K562 (cell line): ENCODE measurements around the gene CTPS1. TPM values are rescaled to one million over a fixed set of nuclear protein-coding genes. Genes with fewer than 3 reads are reported as not detected.

Experiments used
- BACH1 ChIP-seq: fragments of 200-800 bp; sonication (Bioruptor generic); IDR thresholded peaks from 2 replicates; pipeline ENCODE4 v1.6.1; 2016; ENCODE audit warnings: missing genetic modification characterization, missing compliant biosample characterization
- GATA2 ChIP-seq: sonication (generic); formaldehyde crosslinking; IDR thresholded peaks from 2 replicates; pipeline ENCODE4 v1.4.0; 2020; ENCODE audit warnings: mild to moderate bottlenecking, missing genetic modification reagents
- KLF16 ChIP-seq: IDR thresholded peaks from 2 replicates; pipeline ENCODE4 v1.6.1; 2016; ENCODE audit warnings: antibody characterized with exemption
- PBX2 ChIP-seq, 2 experiments: IDR thresholded peaks in 1 of 2; conservative IDR thresholded peaks in 1 of 2; 2 replicates each; pipeline ENCODE4 v1.6.1; 2016; ENCODE audit warnings: low read depth in 2 of 2, mild to moderate bottlenecking in 1 of 2, missing compliant biosample characterization in 1 of 2, missing genetic modification characterization in 1 of 2, moderate library complexity in 1 of 2
- SMAD1 ChIP-seq: fragments of 150-350 bp; IDR thresholded peaks from 2 replicates; pipeline ENCODE4 v1.6.1; 2014; ENCODE audit warnings: low read length, low read depth; ENCODE audit not compliant: partially characterized antibody
- SMAD4 ChIP-seq: fragments of 250-450 bp; sonication (Bioruptor Pico); conservative IDR thresholded peaks from 2 replicates; pipeline ENCODE4 v1.8.0; 2021; ENCODE audit warnings: inconsistent platforms, mild to moderate bottlenecking, moderate library complexity
- STAT6 ChIP-seq: sonication (generic); formaldehyde crosslinking; IDR thresholded peaks from 2 replicates; pipeline ENCODE4 v1.8.1; 2023; ENCODE audit warnings: mild to moderate bottlenecking, missing genetic modification reagents
- TCFL5 ChIP-seq: fragments of 250-450 bp; sonication (Bioruptor Pico); conservative IDR thresholded peaks from 2 replicates; pipeline ENCODE4 v1.6.1; 2021; ENCODE audit warnings: mild to moderate bottlenecking, moderate library complexity, matching md5 sums
- polyA plus RNA-seq, 8 experiments: library from polyadenylated mRNA; depleted of rRNA in 4 of 8; stranded (reverse) in 5 of 8; unstranded in 3 of 8; fragments of >200 nt; fragmentation: Nextera tagmentation in 2 of 8; fragmentation: Illumina TruSeq in 1 of 8; extraction: Ambion mirVana in 2 of 8; extraction: Trizol in 1 of 8; gene quantifications; 2 replicates each; pipeline versions ENCODE4 v1.2.1 to v1.2.3, GENCODE V29; 2011 to 2014; ENCODE audit warnings: inconsistent platforms in 1 of 8, missing spikeins in 1 of 8
- total RNA-seq, 7 experiments: library from RNA; depleted of rRNA in 6 of 7; stranded (reverse); fragments of >200 nt in 6 of 7; fragmentation: Illumina TruSeq in 2 of 7; extraction: Trizol in 2 of 7; gene quantifications; 2 replicates each; pipeline versions ENCODE4 v1.2.1 to v1.2.3, GENCODE V29; 2011 to 2021; ENCODE audit warnings: low replicate concordance in 1 of 7

CTPS1 gene
- total and polyA plus RNA-seq, 9 of the 15 experiments (the other 6 are each of a cell fraction or from before 2014, with no cell fraction given), result 44.4 to 164 (median 87.7) TPM

- TF ChIP-seq SMAD1, result no peak
- TF ChIP-seq PBX2 (CRISPR knock-in tag; IDR thresholded peaks at IDR 0.05; ENCODE audit: low read depth), result no peak
- TF ChIP-seq PBX2 (tag; conservative IDR thresholded peaks at IDR 0.05; ENCODE audit: low read depth), result no peak
- TF ChIP-seq TCFL5 (CRISPR knock-in tag), result no peak
- TF ChIP-seq KLF16, result no peak
- TF ChIP-seq GATA2 (CRISPR knock-in tag), result no peak
- TF ChIP-seq SMAD4 (CRISPR knock-in tag), result no peak
- TF ChIP-seq BACH1 (tag), result no peak
- TF ChIP-seq STAT6 (CRISPR knock-in tag), result no peak
Observed at GRCh38 chr1:41021526-41022308, 42.2 kb downstream of the CTPS1 start, which contains the start of gene SLFNL1 (continued).
